Stimulated activated CD4-positive, alpha-beta T cell treated with anti-CD3 and anti-CD28 coated beads, Interleukin-12 subunit alpha, Interleukin-12 subunit beta, amount 100 ng/mL, for 24 hours (primary cell): Measurements from ENCODE around the gene EP400.
"Not testable (repeated sequence)": the region's sequence is repeated elsewhere in the genome, so short reads cannot be mapped to it uniquely, and the experiment has no call there.

Experiments
- DNase-seq, 2 experiments: peaks; one replicate each; pipeline ENCODE4 v3.0.0-alpha.2; 2020; ENCODE audit warnings: low read depth in 2 of 2

Gene EP400

DNA sequence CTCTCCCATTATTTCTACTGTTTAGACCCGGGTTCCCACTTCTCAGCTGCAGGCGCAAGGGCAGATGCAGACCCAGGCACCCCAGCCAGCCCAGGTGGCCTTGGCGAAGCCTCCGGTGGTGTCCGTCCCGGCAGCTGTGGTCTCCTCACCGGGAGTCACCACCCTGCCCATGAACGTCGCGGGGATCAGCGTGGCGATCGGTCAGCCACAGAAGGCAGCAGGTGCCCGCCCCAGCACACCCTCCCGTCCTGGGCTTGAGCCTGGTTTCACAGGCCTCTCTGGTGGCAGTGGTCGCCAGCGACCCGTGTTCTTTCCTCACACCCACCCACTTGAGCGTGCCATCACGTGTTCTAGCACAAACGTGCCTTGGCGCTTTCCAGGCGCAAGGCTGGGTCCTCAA is 117.0 kb downstream of the EP400 start:
- DNase-seq, result no peak

DNA sequence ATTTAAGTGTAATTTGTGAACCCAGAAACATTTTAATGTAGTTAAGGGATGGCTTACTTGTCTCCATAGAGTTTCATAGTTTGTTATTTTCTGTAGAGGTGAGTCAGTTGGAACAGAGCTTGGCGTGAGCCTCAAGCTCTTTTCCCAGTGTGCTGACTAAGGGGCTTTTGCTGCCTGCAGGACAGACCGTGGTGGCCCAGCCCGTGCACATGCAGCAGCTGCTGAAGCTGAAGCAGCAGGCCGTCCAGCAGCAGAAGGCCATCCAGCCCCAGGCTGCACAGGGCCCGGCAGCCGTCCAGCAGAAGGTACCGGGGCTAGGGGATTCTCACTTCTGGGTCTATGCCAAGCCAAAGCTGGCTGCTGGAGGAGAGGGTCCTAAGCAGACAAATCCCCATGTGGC is 117.4 kb downstream of the EP400 start:
- DNase-seq, result no peak

DNA sequence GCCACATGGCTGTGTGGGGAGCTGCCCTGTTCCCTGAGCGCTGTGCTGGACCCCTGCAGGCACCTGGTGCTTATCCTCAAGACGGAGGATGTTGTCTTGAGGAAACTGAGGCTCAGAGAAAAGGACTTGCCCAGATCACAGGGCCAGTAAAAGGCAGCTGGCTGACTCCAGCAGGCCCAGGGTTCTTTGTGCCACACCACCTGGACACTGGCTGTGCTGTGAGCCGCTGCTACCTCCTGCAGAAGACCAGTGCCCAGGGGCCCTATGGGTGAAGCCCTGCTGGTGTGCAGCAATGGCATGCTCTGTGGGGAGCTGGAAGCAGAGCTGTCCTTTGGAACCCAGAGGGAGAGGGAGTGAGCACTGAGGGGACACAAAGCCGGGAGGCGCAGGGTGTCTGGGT is 118.5 kb downstream of the EP400 start:
- DNase-seq, result no peak

DNA sequence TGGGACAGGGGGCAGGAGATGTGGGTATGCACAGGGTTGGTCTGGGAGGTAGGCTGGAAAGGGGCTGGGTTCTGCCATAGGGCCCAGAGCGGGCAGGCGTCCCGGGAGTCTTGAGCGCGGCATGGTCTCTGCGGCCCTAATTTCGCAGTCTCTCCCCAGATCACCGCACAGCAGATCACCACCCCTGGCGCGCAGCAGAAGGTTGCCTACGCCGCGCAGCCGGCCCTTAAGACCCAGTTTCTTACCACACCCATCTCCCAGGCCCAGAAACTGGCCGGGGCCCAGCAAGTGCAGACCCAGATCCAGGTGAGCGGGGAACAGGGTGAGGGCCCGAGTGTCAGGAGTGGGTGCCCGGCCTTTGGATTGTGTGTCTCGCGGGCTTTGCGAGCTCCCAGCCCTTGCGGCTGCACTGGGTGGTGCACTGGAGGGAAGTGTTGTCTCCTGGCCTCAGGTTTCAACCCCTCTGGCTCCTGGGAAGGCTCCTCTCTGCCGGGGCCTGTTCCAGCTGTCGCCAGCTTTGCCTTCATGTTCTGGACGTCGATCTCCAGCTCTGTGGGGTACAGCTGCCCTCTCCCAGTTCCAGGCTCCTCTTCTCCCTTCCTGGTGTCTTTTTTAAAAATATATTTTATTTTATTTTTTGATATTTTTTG is 119.7 kb downstream of the EP400 start:
- no peak for DNase-seq

DNA sequence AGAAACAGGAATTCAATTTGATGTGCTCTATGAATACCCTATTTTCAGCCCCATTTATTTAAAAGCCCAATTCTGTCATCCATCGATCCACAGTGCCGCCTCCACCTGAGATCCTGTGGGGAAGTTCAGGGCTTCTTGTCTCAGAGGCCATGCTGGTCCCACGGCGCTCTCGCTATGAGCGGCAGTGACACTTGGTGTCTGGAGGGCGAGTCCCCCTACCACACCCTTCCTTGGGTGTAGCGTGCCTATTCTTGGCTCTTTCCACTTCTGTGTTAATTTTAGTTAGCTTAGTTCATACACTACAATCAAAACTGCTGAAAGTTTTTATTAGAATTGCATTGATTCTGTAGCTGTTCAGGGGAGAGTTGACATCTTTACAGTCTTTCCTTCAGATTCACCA is 120.6 kb downstream of the EP400 start:
- DNase-seq, result no peak

DNA sequence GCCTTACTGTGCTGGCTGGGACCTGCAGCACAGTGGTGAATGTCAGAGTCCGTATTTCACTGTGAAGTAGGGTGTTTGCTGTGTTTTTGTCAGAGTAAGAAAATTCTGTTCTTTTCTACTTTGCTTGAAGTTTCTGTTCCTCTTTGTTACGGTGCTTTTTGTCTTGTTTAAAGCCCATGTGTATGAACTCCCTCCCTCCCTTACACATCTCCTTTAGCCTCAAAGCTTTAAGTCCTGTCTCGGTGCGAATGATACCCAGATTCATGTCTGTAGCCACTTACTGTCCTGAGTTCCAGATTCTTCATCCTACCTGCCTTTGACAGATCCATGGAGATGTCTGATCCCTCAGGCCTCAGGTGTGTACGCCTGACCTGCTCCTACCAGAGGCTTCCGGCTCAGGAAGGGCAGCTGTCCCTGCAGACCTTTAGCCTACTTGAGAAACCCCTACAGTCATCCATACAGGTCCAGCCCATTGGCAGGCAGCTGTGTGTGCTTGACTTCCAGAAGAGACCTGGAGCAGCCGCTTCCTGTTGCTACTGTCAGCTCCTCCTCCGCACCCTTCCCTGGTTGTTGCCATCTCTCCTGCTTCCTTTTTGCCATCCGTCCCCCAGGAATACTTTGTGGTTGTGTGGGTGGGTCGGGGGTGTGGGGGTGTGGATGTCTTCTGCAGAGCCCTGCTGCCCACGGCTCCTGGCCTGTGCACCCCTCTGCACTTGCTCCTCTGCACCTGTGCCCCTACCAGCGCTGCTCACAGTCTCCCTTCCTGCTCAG is 121.5 kb downstream of the EP400 start:
- no peak for DNase-seq

DNA sequence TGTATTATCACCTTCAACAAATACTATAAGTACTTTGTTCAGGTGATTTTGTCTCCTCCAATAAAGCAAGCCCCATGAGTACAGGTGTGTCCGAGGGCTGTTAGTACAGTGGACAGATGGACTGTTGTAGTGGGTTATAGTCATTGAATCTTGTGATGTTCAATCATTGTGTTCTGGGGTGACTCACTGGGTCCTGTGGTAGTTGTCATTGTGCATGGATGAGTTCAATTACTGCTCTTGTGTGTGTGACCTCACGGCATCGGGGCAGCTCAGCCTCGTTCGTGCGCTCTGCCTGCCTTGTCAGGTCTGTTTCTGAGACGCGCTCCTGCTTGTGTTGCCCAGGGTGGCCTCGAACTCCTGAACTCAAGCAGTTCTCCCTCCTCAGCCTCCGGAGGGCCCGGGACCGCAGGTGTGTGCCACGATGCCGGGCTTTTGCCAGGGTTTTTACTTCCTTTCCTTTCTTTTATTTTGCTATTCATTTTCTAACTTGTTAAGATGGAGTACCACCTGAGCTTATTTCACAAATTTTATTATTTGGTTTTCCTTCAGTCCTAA is 122.2 kb downstream of the EP400 start:
- DNase-seq, result no peak

DNA sequence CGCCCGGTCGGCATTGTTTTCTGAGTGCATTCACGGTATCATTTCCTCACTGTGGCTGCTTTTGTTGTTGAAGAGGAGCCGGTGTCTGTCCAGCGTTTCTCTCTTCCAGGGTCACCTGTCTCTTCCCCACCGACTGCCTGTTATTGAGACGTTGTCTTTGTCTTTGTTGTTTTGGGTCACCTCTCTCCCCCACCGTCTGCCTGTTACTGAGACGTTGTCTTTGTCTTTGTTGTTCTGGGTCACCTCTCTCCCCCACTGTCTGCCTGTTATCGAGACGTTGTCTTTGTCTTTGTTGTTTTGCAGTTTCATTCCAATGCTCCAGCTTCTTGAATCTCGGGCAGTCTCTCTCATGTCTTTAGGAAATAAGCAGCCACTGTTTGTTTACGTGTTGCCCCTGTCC is 124.5 kb downstream of the EP400 start:
- DNase-seq, result no peak

DNA sequence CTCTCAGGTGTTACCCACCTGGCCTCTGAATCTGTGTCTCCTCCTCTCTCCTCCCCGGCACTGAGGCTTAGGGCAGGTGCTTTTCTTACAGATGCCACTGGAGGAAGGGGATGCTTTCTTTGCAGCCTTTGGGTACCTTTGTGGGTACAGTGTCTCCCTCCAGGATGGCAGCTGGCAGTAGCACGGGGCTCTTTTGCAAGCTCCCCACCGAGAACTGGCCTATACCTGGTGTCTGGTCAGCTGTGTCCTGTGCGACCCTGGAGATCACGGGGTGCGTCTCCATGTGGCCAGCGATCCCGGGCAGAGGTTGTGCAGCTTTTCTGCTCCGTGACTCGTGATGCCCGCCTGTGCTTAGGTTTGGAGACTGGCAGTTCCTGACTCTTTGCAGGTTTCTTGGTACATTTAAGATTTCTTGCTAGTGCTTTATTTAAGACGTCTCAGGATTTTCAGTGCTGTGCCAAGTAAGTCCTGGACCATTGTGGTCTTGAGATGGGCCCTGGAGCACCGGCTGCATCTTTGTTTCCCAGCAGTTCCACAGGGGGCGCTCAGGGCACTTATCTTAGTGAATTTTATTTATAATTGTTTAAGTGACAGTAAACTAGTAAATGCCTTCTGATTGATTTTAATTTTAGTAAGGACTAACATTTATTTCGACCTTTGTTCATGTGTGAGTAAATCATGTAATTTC is 125.4 kb downstream of the EP400 start:
- no peak for DNase-seq

DNA sequence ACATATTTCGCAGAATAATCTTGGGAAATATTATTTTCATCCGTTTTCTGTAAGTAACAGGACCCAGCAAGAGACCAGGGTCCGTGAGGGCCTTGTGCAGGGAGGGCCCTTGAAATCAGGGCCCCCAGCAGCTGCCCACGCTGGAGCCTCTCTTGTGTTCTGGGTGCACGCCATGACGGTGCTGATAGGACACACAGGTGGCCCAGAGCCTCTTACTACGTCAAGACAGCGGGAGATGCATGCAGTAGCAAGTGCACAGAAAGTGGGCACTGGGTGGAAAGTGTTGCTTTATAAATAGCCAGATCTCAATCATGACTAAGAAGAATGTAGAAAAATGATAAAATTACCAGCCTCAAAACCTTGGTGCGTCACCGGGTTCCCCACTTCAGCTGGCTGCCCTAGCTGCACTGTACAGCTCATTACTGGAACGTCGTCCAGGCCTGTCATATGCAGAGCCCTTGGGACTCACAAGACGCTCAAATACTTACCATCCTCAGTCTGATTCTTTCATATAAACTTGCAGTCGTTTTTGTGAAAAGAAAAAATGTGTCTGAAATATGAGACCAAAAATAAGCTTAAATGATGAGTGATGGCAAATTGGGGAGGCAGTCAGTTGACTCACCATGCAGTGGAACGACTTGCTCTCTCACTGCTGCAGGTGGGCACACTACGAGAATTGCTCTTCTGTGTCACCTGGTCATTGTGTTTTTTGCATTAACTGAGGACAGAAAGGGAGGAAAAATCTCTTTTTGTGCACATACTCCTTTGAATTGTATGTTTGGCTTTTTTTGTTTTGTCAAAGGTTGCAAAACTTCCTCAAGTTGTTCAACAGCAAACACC is 126.2 kb downstream of the EP400 start:
- no peak for DNase-seq

DNA sequence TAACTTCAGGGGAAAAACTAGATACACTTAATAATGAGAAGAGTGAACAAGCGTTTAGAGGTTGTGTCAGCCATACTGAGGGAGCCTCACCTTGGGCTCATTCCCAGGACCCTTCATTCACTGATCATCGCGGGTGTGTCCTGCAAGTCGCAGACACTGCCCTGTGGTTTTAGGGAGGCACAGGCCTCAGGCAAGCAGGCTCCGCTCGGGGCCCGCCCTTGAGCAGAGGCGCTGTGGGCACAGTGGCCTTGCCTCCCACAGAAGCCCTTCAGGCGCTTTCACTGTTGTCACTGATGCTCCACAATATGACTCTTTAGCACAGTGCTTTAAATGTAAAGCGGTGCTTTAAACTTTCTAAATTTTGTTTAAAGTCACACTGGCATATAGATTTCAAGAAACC is 127.0 kb downstream of the EP400 start:
- no peak for DNase-seq

DNA sequence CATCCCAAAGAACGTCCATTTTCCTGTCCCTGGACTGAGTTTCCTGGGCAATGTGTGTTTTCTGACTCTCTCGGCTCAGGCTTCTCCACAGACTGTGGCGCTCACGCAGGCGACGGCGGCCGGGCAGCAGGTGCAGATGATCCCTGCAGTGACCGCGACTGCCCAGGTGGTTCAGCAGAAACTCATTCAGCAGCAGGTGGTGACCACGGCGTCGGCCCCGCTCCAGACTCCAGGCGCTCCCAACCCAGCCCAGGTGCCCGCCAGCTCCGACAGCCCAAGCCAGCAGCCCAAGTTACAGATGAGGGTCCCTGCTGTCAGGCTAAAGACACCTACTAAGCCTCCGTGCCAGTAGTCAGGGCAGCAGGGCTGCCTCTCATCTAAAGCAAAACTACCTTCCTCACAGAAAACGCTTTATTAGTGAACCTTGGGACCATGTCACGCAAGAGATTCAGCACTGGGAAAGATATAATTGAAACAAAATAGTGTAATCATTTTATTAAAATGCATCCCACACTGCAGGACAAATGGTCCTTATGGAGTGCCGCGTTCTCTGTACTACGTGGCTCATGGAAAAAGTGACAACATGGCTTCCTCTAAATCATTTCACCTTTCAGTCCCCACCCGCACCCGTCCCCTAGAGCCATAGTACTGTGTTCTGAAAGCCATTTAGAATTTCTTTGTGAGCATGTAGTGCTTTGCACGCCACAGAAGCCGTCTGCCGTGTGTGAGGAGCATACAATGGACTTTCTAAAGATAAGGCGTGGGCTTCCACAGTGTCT is 127.8 kb downstream of the EP400 start:
- no peak for DNase-seq

DNA sequence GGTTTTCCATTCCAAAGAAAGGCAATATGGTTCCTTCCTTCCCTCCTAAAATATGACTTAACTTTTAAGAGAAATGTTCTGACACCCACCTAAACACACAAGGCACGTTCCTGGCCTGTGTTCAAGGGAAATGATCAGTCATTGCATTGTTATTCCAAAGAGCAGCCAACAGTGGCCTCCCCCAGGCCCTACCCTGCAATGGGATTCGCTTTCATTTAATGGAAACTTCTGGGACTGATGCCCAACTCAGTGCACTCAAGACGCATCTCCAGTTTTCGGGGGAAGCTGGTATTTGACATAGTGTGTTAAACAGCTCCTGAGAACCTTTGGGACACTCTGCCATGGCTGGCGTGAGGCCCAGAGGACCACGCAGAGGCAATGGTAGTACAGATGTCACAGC is 128.4 kb downstream of the EP400 start:
- no peak for DNase-seq

DNA sequence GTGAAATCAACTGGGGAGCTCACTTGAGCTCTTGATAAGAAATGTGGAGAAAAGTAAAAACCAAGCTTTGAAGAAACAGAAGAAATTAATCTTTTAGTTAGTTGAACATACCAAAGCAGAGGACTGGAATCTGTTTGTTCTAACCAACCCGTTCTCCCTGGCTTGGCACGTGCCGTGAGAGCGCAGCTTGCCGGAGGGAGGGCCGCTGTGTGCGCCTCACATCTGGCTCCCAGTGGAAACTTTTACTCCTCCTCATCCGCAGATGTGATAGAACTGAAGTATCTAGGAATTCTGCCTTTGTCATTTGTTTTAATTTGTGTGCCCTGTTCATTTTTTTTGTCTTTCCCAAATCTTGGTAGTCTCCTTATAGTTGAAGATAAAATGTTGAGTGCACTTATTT is 129.5 kb downstream of the EP400 start:
- no peak for DNase-seq

DNA sequence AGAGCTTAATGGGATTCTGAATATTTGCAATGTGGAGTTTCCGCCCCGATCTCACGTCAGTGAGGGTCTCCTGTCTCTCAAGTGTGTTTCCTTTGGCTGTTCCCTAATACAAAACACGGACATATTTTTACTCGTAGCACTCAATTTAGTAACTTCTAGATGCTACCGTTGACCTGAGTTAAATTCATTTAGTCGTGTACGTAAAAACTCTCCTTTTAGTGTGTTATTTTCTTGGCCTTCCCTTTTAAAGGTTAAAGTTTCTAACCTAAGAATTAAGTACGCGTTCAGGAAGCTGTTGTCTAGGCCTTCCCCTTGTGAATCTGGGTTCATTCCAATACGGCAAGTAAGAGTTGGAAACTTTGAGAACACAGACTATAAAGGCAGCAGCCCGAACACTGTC is 130.0 kb downstream of the EP400 start:
- DNase-seq, result no peak

DNA sequence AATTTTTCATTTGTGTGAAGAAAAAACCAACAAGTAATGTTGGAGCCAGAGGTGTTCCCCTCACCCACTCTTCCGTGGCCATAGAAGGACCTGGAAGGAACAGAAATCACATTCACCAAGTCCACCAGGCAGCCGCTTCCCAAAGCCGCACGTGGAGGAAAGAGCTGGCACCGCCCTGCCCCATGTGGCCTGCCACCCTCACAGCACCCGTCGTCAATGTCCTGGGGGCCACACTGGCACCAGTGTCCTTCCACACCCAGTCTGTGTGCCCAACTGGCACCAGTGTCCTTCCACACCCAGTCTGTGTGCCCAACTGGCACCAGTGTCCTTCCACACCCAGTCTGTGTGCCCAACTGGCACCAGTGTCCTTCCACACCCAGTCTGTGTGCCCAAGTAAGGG is 130.8 kb downstream of the EP400 start:
- not testable (repeated sequence) for DNase-seq

DNA sequence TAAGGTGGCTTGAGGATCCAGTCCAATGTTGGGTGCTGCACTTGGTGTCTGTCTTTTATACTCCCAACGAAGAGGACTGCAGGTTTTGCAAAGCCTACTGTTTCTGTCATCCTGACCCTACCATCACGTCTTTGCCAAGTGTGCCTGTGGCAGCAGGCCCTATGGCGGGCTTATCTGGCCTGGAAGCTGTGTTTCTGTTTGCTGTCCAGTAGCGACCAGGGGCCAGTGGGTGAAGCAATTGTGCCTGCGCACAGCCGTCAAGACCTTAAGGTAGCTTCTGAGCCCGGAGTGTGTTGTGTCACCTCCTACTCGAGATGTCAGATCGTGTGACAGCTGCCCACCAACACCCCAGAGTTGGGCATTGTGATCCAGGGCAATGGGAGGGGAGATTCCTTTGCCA is 131.7 kb downstream of the EP400 start:
- no peak for DNase-seq

DNA sequence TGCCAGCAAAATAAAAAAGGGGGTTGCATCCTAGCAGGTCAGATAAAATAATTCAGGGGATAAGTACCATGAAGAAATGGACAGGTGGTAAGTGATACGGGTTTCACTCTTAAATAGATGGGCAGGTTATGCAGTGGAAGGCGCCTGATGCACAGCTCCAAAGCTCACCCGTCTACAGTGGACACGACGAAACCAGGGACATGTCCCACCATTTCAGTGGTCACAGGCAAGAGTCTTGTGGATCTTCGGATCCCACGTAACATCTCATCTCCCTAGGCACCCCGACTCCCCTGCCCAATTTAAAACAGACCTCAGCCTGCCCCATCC is 133.8 kb downstream of the EP400 start:
- no peak for DNase-seq

DNA sequence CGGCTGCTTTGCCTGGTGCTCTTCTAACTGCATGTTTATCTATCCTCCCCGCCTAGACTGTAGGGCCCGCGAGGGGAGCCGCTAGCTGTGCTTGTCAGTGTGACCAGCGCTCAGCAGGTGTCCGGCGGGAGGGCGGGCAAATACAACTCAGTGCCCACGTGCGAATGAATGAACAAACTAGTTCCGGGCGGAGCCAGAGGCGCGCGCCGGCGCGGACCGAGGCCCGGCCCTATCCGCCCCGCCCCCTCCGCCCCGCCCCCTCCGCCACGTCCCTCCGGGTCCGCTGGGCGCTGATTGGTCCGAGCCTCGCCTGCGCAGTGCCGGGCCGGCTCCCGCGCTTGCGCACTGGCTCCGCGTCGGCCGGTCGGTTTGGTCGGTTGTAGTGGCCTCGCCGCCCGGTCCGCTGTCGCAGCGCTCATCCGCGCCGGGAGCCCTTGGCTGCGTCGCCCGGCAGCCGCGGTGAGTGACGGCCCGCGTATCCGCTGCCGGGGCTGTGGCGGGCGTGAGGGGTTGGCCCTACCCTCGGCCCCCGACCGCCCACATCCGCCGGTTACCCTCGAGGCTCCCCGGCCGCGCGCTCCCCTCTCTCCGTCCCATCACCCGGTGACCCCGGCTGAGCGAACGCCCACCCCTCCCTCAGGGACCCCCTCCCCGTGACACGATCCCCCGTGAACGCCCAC is 134.3 kb downstream of the EP400 start:
- peak; percentile 77 to 78 for DNase-seq

DNA sequence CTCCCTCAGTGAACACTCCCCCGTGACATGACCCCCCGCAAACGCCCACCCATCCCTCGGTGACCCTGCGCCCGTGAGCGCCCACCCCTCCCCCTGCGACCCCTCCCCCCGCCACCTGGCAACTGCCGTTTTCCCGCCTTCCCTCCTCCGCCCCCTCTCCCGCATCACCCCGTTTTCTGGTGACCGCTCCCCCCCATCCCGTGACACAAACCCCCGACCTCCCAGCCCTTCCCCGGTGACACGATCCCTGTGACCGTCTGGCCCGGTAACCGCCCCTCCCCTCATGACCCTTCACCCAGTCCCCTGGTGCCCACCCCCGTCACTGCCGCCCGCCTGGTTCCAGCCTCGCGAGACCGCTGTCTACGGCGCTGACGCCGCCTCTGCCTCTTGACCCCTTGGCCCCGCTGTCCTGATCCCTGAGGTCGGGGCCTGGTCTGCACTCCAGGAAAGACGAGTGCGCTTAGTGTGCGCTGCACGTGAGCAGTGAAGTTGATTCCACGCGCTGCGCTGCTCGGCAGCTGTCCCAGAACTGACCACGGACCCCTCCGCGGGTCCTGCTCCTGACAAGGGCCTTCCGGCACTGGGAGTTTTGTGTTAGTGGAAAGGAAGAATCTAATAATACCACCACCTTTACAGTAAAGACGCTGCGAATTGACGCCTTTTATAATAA is 135.0 kb downstream of the EP400 start:
- DNase-seq, result peak; percentile 14 to 39
